Measurements from ENCODE around the gene HDAC5.

GRCh38 chr17:44113382-44113781 is 10.1 kb downstream of the HDAC5 start:
- TF ChIP-seq ZNF274 (IDR thresholded peaks at IDR 0.05; ENCODE audit: low read length) (no peak), ZNF274 (tag by site-specific recombination; IDR thresholded peaks at IDR 0.05; ENCODE audit: borderline replicate concordance) (no peak), EGR2 (tag by site-specific recombination; IDR thresholded peaks at IDR 0.05; ENCODE audit: low read depth) (no peak), ELK4 (IDR thresholded peaks at IDR 0.05; ENCODE audit: borderline replicate concordance, low read depth, low read length) (no peak), ZNF473 (tag by site-specific recombination; IDR thresholded peaks at IDR 0.05) (no peak), CTCF (tag by site-specific recombination; IDR thresholded peaks at IDR 0.05) (no peak), PATZ1 (tag by site-specific recombination; IDR thresholded peaks at IDR 0.05) (no peak), BCL11A (tag by site-specific recombination; IDR thresholded peaks at IDR 0.05; ENCODE audit: low read depth) (no peak), ZNF423 (tag by site-specific recombination; IDR thresholded peaks at IDR 0.05) (no peak)
